HL-60 (cell line): Measurements from ENCODE around the gene XPNPEP2.

Source experiments
- DNase-seq, 2 experiments: peaks; one replicate each; pipeline ENCODE4 v3.0.0-alpha.2; 2010 to 2020; ENCODE audit warnings: low read depth in 1 of 2, low spot score in 1 of 2
- H3K27ac ChIP-seq: fragments of 250-450 bp; sonication (Bioruptor Pico); replicated peaks from 2 replicates; pipeline ENCODE4 v1.5.1; 2020; ENCODE audit warnings: mild to moderate bottlenecking, moderate library complexity
- H3K27me3 ChIP-seq: fragments of 250-450 bp; sonication (Bioruptor Pico); 2 replicates; pipeline ENCODE4 v1.5.1; 2021; ENCODE audit warnings: mild to moderate bottlenecking, moderate library complexity; ENCODE audit not compliant: insufficient read depth, poor library complexity, severe bottlenecking
- H3K4me3 ChIP-seq: replicated peaks from 2 replicates; pipeline ENCODE4 v1.5.1; 2011; ENCODE audit warnings: mild to moderate bottlenecking, control low read depth, low read length; ENCODE audit not compliant: insufficient read depth
- CTCF ChIP-seq: IDR thresholded peaks from one replicate; pipeline ENCODE4 v1.5.1; 2011; ENCODE audit warnings: low read length, control low read depth, inconsistent platforms; ENCODE audit not compliant: insufficient read depth
- GABPA ChIP-seq: IDR thresholded peaks from 2 replicates; pipeline ENCODE4 v1.6.1; 2012; ENCODE audit warnings: low read depth
- POLR2AphosphoS5 ChIP-seq: IDR thresholded peaks from 2 replicates; pipeline ENCODE4 v1.6.1; 2012; ENCODE audit warnings: low read depth
- SPI1 ChIP-seq: IDR thresholded peaks from 2 replicates; pipeline ENCODE4 v1.6.1; 2012; ENCODE audit warnings: low read depth, mild to moderate bottlenecking, borderline replicate concordance
- TF ChIP-seq, protein P1 (sequence below): IDR thresholded peaks from 2 replicates; pipeline ENCODE4 v1.6.1; 2012; ENCODE audit warnings: low read depth; ENCODE audit not compliant: insufficient replicate concordance

Gene XPNPEP2

GRCh38 chrX:129716507-129716906, 22.3 kb upstream of the XPNPEP2 start:
- DNase-seq: no peak
- Histone ChIP-seq H3K4me3 (no peak overlapping the region), H3K27ac (no peak overlapping the region), H3K27me3 (no peaks in the 10 kb centered on the region)
- TF ChIP-seq POLR2AphosphoS5: no peak
- TF ChIP-seq, protein P1, sequence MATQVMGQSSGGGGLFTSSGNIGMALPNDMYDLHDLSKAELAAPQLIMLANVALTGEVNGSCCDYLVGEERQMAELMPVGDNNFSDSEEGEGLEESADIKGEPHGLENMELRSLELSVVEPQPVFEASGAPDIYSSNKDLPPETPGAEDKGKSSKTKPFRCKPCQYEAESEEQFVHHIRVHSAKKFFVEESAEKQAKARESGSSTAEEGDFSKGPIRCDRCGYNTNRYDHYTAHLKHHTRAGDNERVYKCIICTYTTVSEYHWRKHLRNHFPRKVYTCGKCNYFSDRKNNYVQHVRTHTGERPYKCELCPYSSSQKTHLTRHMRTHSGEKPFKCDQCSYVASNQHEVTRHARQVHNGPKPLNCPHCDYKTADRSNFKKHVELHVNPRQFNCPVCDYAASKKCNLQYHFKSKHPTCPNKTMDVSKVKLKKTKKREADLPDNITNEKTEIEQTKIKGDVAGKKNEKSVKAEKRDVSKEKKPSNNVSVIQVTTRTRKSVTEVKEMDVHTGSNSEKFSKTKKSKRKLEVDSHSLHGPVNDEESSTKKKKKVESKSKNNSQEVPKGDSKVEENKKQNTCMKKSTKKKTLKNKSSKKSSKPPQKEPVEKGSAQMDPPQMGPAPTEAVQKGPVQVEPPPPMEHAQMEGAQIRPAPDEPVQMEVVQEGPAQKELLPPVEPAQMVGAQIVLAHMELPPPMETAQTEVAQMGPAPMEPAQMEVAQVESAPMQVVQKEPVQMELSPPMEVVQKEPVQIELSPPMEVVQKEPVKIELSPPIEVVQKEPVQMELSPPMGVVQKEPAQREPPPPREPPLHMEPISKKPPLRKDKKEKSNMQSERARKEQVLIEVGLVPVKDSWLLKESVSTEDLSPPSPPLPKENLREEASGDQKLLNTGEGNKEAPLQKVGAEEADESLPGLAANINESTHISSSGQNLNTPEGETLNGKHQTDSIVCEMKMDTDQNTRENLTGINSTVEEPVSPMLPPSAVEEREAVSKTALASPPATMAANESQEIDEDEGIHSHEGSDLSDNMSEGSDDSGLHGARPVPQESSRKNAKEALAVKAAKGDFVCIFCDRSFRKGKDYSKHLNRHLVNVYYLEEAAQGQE: no peak
- no peak for TF ChIP-seq SPI1
- no peak for TF ChIP-seq CTCF
- TF ChIP-seq GABPA: no peak

- TF ChIP-seq, protein P1: no peak
- TF ChIP-seq GABPA: no peak
- TF ChIP-seq SPI1: no peak
- no peak for TF ChIP-seq POLR2AphosphoS5
- no peak for TF ChIP-seq CTCF
- Histone ChIP-seq H3K27me3 (no peaks in the 10 kb centered on the region), H3K27ac (no peak overlapping the region), H3K4me3 (no peak overlapping the region)
- no peak for DNase-seq
These were observed 20.9 kb upstream of the XPNPEP2 start for GRCh38 chrX:129717892-129718291.

- TF ChIP-seq, protein P1: no peak
- TF ChIP-seq CTCF (no peak), POLR2AphosphoS5 (no peak), SPI1 (no peak), GABPA (no peak)
- H3K4me3 ChIP-seq: no peak overlapping the region
- H3K27ac ChIP-seq: no peak overlapping the region
- H3K27me3 ChIP-seq: no peaks in the 10 kb centered on the region
- DNase-seq: peak in 1 of 2 experiments; percentile 26
These were observed 20.1 kb upstream of the XPNPEP2 start for GRCh38 chrX:129718676-129719075.
